PC-3 (cell line): ENCODE measurements around the gene ADARB2. TPM values are rescaled to one million over a fixed set of nuclear protein-coding genes. Genes with fewer than 3 reads are reported as not detected.

ENCODE experiments used
- ATAC-seq: fragments of 200-7000 bp; cut with Tn5 transposase; 2 replicates; pipeline ENCODE4 v1.9.1; 2020; ENCODE audit warnings: mild to moderate bottlenecking, moderate library complexity
- BruUV-seq: library from RNA; stranded (reverse); fragments of 400-500 nt; replicated peaks from 2 replicates; lab custom pipeline; 2021; lab: Mats Ljungman, UMichigan
- CTCF ChIA-PET: fragments of 300-600 bp; sonication (Branson Sonifier 250); formaldehyde crosslinking; loops from one replicate; lab custom pipeline; 2022; ENCODE audit warnings: antibody characterized with exemption; lab: Charles Lee
- POLR2A ChIA-PET: fragments of 300-600 bp; sonication (Branson Sonifier 250); formaldehyde crosslinking; loops from one replicate; lab custom pipeline; 2022; ENCODE audit warnings: antibody characterized with exemption; ENCODE audit not compliant: unreplicated experiment; lab: Charles Lee
- DNase-seq: peaks from one replicate; pipeline ENCODE4 v3.0.0-alpha.2; 2015
- H2AFZ ChIP-seq: fragments of 300-600 bp; sonication (generic); 2 replicates; pipeline ENCODE4 v1.6.0; 2016; ENCODE audit warnings: antibody characterized with exemption, low read length
- H3F3A ChIP-seq: fragments of 300-600 bp; sonication (generic); one replicate; pipeline ENCODE4 v1.6.0; 2017; ENCODE audit warnings: antibody characterized with exemption, low read length, control low read depth, mild to moderate bottlenecking; ENCODE audit not compliant: unreplicated experiment
- H3K27ac ChIP-seq: fragments of 300-600 bp; sonication (generic); 2 replicates; pipeline ENCODE4 v1.5.1; 2016; ENCODE audit warnings: mild to moderate bottlenecking, low read length
- H3K27me3 ChIP-seq: fragments of 300-600 bp; sonication (generic); 2 replicates; pipeline ENCODE4 v1.6.1; 2016; ENCODE audit warnings: low read length, mixed read lengths
- H3K36me3 ChIP-seq: fragments of 300-600 bp; sonication (generic); 2 replicates; pipeline ENCODE4 v1.6.1; 2016; ENCODE audit warnings: low read depth, mixed run types, low read length, mixed read lengths
- H3K4me1 ChIP-seq: fragments of 300-600 bp; sonication (generic); 2 replicates; pipeline ENCODE4 v1.5.1; 2016; ENCODE audit warnings: low read length; ENCODE audit not compliant: insufficient read depth
- H3K4me2 ChIP-seq: fragments of 300-600 bp; sonication (generic); 2 replicates; pipeline ENCODE4 v1.6.0; 2016; ENCODE audit warnings: low read length
- H3K4me3 ChIP-seq: fragments of 300-600 bp; sonication (generic); 2 replicates; pipeline ENCODE4 v1.5.1; 2016; ENCODE audit warnings: mild to moderate bottlenecking, low read length, mixed read lengths
- H3K79me2 ChIP-seq: fragments of 300-600 bp; sonication (generic); 2 replicates; pipeline ENCODE4 v1.6.1; 2017; ENCODE audit warnings: low read length, mixed read lengths
- H3K9ac ChIP-seq: fragments of 300-600 bp; sonication (generic); 2 replicates; pipeline ENCODE4 v1.6.0; 2016; ENCODE audit warnings: mild to moderate bottlenecking, low read length
- H3K9me2 ChIP-seq: fragments of 300-600 bp; sonication (generic); replicated peaks from 2 replicates; pipeline ENCODE4 v1.6.1; 2016; ENCODE audit warnings: mixed run types, low read length, mixed read lengths
- H3K9me3 ChIP-seq: fragments of 300-600 bp; sonication (generic); 2 replicates; pipeline ENCODE4 v1.6.1; 2016; ENCODE audit warnings: low read length, mixed read lengths
- H4K20me1 ChIP-seq: fragments of 300-600 bp; sonication (generic); 2 replicates; pipeline ENCODE4 v1.6.1; 2016; ENCODE audit warnings: low read length, mixed read lengths
- CTCF ChIP-seq: fragments of 300-600 bp; sonication (generic); conservative IDR thresholded peaks from 2 replicates; pipeline ENCODE4 v1.5.1; 2017; ENCODE audit warnings: antibody characterized with exemption, low read depth, mild to moderate bottlenecking, low read length
- EZH2 ChIP-seq: fragments of 300-600 bp; sonication (generic); IDR thresholded peaks from one replicate; pipeline ENCODE4 v1.6.1; 2017; ENCODE audit warnings: antibody characterized with exemption, mild to moderate bottlenecking, low read length; ENCODE audit not compliant: unreplicated experiment
- EZH2phosphoT487 ChIP-seq: fragments of 300-600 bp; sonication (generic); IDR thresholded peaks from 2 replicates; pipeline ENCODE4 v1.6.1; 2018; ENCODE audit warnings: mild to moderate bottlenecking, antibody characterized with exemption, low read length, borderline replicate concordance
- intact Hi-C: fragments of 100-400 bp; cut with micrococcal nuclease; formaldehyde crosslinking; loops from 2 replicates; pipeline ENCODE4 v1.9.0; 2023
- total RNA-seq: library from RNA; depleted of rRNA; stranded (reverse); fragments of >200 nt; gene quantifications from 2 replicates; pipeline ENCODE4 v1.2.3, GENCODE V29; 2014

Gene ADARB2
- total RNA-seq, 1 experiment from 2014 or later, result not detected

DNA sequence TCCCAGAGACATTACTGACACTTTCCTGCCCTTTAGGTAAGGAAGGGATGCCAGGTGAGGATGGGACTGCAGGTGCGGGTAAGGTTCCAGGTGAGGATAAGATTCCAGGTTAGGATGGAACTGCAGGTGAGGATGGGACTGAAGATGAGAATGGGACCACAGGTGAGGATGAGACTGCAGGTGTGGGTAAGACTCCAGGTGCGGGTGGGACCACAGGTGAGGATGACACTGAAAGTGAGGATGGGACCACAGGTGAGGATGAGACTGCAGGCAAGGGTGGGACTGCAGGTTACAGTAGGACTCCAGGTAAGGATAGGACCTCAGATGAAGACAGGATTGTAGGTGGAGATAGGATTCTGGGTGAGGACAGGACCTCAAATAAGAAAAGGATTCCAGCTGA, 358.9 kb downstream of the ADARB2 start:
- BruUV-seq, result no TSS peak
- H4K20me1 ChIP-seq, result no peaks in the 10 kb centered on the region
- no peaks in the 10 kb centered on the region for H3K4me1 ChIP-seq
- H3K9me3 ChIP-seq, result no peaks in the 10 kb centered on the region
- no peaks in the 10 kb centered on the region for H3F3A ChIP-seq
- ChIA-PET CTCF (no interaction called here), POLR2A (no interaction called here)
- no peak overlapping the region for H3K4me2 ChIP-seq
- no peak overlapping the region for H3K27ac ChIP-seq
- H2AFZ ChIP-seq, result no peak overlapping the region
- peaks cover 30% of the 10 kb centered on the region for H3K27me3 ChIP-seq
- H3K9me2 ChIP-seq, result no peaks in the 10 kb centered on the region
- DNase-seq (no peak), ATAC-seq (no peak)
- H3K4me3 ChIP-seq, result no peak overlapping the region
- TF ChIP-seq EZH2 (no peak), CTCF (no peak), EZH2phosphoT487 (no peak)
- intact Hi-C loops, result no loop called here
- H3K9ac ChIP-seq, result no peak overlapping the region
- no peaks in the 10 kb centered on the region for H3K36me3 ChIP-seq
- H3K79me2 ChIP-seq, result no peaks in the 10 kb centered on the region

GRCh38 chr10:1377740-1378397, 359.5 kb downstream of the ADARB2 start:
- no TSS peak for BruUV-seq
- intact Hi-C loops, result no loop called here
- Histone ChIP-seq H3K9ac (no peak overlapping the region), H2AFZ (no peak overlapping the region), H3K79me2 (no peaks in the 10 kb centered on the region), H3K4me2 (no peak overlapping the region), H3K4me1 (no peaks in the 10 kb centered on the region), H3K36me3 (no peaks in the 10 kb centered on the region), H3K9me3 (no peaks in the 10 kb centered on the region), H3K27ac (no peak overlapping the region), H3K27me3 (peaks cover 28% of the 10 kb centered on the region), H3F3A (no peaks in the 10 kb centered on the region), H3K9me2 (no peaks in the 10 kb centered on the region), H3K4me3 (no peak overlapping the region), H4K20me1 (no peaks in the 10 kb centered on the region)
- TF ChIP-seq CTCF (no peak), EZH2phosphoT487 (no peak), EZH2 (no peak)
- ATAC-seq (no peak), DNase-seq (no peak)
- ChIA-PET POLR2A (no interaction called here), CTCF (no interaction called here)

GRCh38 chr10:1377231-1377630, 360.1 kb downstream of the ADARB2 start:
- H3K9ac ChIP-seq, result no peak overlapping the region
- no peaks in the 10 kb centered on the region for H4K20me1 ChIP-seq
- TF ChIP-seq EZH2phosphoT487, result no peak
- no peak for TF ChIP-seq EZH2
- TF ChIP-seq CTCF, result no peak
- DNase-seq, result no peak
- no peaks in the 10 kb centered on the region for H3K36me3 ChIP-seq
- no peak overlapping the region for H3K4me2 ChIP-seq
- no peak overlapping the region for H3K4me3 ChIP-seq
- BruUV-seq, result no TSS peak
- H3K9me2 ChIP-seq, result no peaks in the 10 kb centered on the region
- H3K27ac ChIP-seq, result no peak overlapping the region
- H3K79me2 ChIP-seq, result no peaks in the 10 kb centered on the region
- CTCF ChIA-PET, result no interaction called here
- no peaks in the 10 kb centered on the region for H3F3A ChIP-seq
- H3K27me3 ChIP-seq, result peaks cover 26% of the 10 kb centered on the region
- ATAC-seq, result no peak
- no peaks in the 10 kb centered on the region for H3K9me3 ChIP-seq
- no peaks in the 10 kb centered on the region for H3K4me1 ChIP-seq
- intact Hi-C loops, result no loop called here
- POLR2A ChIA-PET, result no interaction called here
- H2AFZ ChIP-seq, result no peak overlapping the region
